ENCODE measurements around the gene FLT4.

The FLT4 gene

DNA sequence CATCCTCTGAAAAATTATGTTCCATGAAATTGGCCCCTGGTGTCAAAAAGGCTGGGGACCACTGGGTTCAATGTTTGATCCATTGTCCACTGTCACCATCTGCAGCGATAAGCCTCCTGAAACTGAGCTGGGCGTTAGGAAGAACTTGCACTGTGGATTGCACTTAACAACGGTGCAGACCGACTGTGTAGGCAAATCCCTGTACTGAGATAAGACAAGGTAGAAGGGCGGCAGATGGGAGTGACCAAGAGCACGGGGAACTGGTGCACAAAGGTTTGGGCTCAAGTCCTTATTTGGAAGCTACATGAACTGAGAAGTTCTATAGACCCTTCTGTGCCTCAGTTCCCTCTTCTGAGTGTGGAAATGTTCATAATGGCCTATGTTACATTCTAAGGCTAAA lies 41.6 kb upstream of the FLT4 start:
- H3K27me3 ChIP-seq (ENCODE audit: low read depth, low read length): peaks cover 39% of the 10 kb centered on the region
- H3K9me3 ChIP-seq (ENCODE audit: insufficient read depth, low read length): no peaks in the 10 kb centered on the region
- no peak overlapping the region for H3K9ac ChIP-seq (ENCODE audit: low read length)
- H3K27ac ChIP-seq (ENCODE audit: low read length): no peak overlapping the region
- no peaks in the 10 kb centered on the region for H3K79me2 ChIP-seq (ENCODE audit: low read length)
- no peaks in the 10 kb centered on the region for H4K20me1 ChIP-seq (ENCODE audit: insufficient read depth, low read length)
- H3K4me1 ChIP-seq (ENCODE audit: low read length): no peaks in the 10 kb centered on the region
- TF ChIP-seq EZH2phosphoT487 (IDR thresholded peaks at IDR 0.05; ENCODE audit: low read depth): no peak
- TF ChIP-seq, protein P1, sequence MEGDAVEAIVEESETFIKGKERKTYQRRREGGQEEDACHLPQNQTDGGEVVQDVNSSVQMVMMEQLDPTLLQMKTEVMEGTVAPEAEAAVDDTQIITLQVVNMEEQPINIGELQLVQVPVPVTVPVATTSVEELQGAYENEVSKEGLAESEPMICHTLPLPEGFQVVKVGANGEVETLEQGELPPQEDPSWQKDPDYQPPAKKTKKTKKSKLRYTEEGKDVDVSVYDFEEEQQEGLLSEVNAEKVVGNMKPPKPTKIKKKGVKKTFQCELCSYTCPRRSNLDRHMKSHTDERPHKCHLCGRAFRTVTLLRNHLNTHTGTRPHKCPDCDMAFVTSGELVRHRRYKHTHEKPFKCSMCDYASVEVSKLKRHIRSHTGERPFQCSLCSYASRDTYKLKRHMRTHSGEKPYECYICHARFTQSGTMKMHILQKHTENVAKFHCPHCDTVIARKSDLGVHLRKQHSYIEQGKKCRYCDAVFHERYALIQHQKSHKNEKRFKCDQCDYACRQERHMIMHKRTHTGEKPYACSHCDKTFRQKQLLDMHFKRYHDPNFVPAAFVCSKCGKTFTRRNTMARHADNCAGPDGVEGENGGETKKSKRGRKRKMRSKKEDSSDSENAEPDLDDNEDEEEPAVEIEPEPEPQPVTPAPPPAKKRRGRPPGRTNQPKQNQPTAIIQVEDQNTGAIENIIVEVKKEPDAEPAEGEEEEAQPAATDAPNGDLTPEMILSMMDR (IDR thresholded peaks at IDR 0.05; ENCODE audit: low read depth, low read length): no peak
- no peak overlapping the region for H3K4me2 ChIP-seq (ENCODE audit: low read length)
- H3K4me3 ChIP-seq (ENCODE audit: low read length): no peak overlapping the region
- no peaks in the 10 kb centered on the region for H3K36me3 ChIP-seq (replicated peaks; ENCODE audit: low read depth, low read length)
- no peak overlapping the region for H2AFZ ChIP-seq (ENCODE audit: low read depth, low read length)

DNA sequence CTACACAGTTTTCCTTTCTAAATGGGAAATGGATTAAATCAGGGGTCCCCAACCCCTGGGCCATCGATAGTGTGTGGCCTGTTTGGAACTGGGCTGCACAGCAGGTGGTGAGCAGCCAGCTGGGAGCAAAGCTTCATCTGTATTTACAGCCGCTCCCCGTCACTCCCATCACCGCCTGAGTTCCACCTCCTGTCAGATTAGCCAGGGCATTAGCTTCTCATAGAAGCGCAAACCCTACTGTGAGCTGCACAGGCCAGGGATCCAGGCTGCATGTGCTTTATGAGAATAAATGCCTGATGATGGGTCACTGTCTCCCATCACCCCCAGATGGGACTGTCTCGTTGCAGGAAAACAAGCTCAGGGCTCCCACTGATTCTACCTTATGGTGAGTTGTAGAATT lies 41.2 kb upstream of the FLT4 start:
- Histone ChIP-seq H3K27ac (ENCODE audit: low read length) (no peak overlapping the region), H3K4me1 (ENCODE audit: low read length) (no peaks in the 10 kb centered on the region)

DNA sequence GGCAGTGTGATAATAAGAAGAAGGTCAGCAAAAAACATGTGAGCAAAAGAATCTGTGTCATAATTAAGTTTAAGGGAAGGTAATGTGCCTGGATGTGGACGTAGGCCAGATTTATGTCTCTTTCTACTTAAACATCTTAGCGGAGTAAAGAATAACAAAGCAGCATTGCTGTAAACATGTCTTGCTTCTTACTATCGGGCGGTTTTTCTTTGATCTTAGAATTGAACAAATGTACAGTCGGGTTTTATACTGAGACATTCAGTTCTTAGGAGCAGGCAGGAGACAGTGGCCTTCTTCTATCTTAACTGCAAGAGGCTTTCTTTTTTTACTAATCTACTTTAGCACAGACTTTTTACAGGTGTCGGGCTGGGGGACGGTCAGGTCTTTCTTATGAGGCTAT lies 40.4 kb upstream of the FLT4 start:
- H3K27me3 ChIP-seq (ENCODE audit: low read depth, low read length): peaks cover 33% of the 10 kb centered on the region
- H3K4me2 ChIP-seq (ENCODE audit: low read length): no peak overlapping the region
- H3K9ac ChIP-seq (ENCODE audit: low read length): no peak overlapping the region
- H3K36me3 ChIP-seq (replicated peaks; ENCODE audit: low read depth, low read length): no peaks in the 10 kb centered on the region
- no peaks in the 10 kb centered on the region for H4K20me1 ChIP-seq (ENCODE audit: insufficient read depth, low read length)
- H3K27ac ChIP-seq (ENCODE audit: low read length): no peak overlapping the region
- no peak overlapping the region for H3K4me3 ChIP-seq (ENCODE audit: low read length)
- no peaks in the 10 kb centered on the region for H3K9me3 ChIP-seq (ENCODE audit: insufficient read depth, low read length)
- no peaks in the 10 kb centered on the region for H3K79me2 ChIP-seq (ENCODE audit: low read length)
- TF ChIP-seq, protein P1 (IDR thresholded peaks at IDR 0.05; ENCODE audit: low read depth, low read length): no peak
- no peak for TF ChIP-seq EZH2phosphoT487 (IDR thresholded peaks at IDR 0.05; ENCODE audit: low read depth)
- no peaks in the 10 kb centered on the region for H3K4me1 ChIP-seq (ENCODE audit: low read length)
- H2AFZ ChIP-seq (ENCODE audit: low read depth, low read length): no peak overlapping the region

More for the DNA sequence above, 41.2 kb upstream of the FLT4 start:
- Histone ChIP-seq H3K79me2 (ENCODE audit: low read length) (no peaks in the 10 kb centered on the region), H3K9ac (ENCODE audit: low read length) (no peak overlapping the region), H3K4me3 (ENCODE audit: low read length) (no peak overlapping the region), H3K9me3 (ENCODE audit: insufficient read depth, low read length) (no peaks in the 10 kb centered on the region), H3K4me2 (ENCODE audit: low read length) (no peak overlapping the region), H3K36me3 (replicated peaks; ENCODE audit: low read depth, low read length) (no peaks in the 10 kb centered on the region), H3K27me3 (ENCODE audit: low read depth, low read length) (peaks cover 36% of the 10 kb centered on the region), H4K20me1 (ENCODE audit: insufficient read depth, low read length) (no peaks in the 10 kb centered on the region), H2AFZ (ENCODE audit: low read depth, low read length) (no peak overlapping the region)
- TF ChIP-seq, protein P1 (IDR thresholded peaks at IDR 0.05; ENCODE audit: low read depth, low read length): no peak
- no peak for TF ChIP-seq EZH2phosphoT487 (IDR thresholded peaks at IDR 0.05; ENCODE audit: low read depth)

DNA sequence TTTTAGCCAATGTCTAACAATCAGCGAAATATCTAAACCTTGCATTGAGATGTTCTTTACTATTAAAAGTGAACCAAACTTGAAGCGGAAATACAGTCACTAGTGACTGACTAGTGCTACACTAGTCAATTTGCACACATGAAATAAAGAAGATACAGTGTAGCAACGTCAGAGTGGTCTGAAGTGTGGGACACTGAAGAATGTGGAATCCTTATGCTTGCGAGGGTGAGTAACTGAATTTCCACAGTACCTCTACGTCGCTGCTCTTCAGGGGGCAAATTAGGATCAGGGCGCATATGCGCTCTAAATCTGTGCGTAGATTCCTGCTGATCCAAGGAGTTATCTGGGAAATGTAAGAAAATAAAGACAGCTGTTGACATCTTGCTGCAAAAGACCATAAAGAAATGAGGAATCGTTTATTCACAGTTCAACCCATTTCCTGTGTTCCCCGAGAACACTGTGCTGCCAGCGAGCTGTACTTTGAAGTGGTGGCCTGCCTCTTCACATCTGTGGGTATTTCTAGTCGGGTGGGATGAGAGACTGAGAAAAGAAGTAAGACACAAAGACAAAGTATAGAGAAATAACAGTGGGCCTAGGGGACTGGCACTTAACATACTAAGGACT lies 39.8 kb upstream of the FLT4 start:
- TF ChIP-seq EZH2phosphoT487 (IDR thresholded peaks at IDR 0.05; ENCODE audit: low read depth): no peak
- TF ChIP-seq, protein P1 (IDR thresholded peaks at IDR 0.05; ENCODE audit: low read depth, low read length): no peak
- Histone ChIP-seq H3K4me3 (ENCODE audit: low read length) (no peak overlapping the region), H3K9me3 (ENCODE audit: insufficient read depth, low read length) (no peaks in the 10 kb centered on the region)

More for the DNA sequence above, 39.8 kb upstream of the FLT4 start:
- H3K4me1 ChIP-seq (ENCODE audit: low read length): no peaks in the 10 kb centered on the region
- H3K36me3 ChIP-seq (replicated peaks; ENCODE audit: low read depth, low read length): no peaks in the 10 kb centered on the region
- H3K27ac ChIP-seq (ENCODE audit: low read length): no peak overlapping the region
- H4K20me1 ChIP-seq (ENCODE audit: insufficient read depth, low read length): no peaks in the 10 kb centered on the region
- H2AFZ ChIP-seq (ENCODE audit: low read depth, low read length): no peak overlapping the region
- no peaks in the 10 kb centered on the region for H3K79me2 ChIP-seq (ENCODE audit: low read length)
- H3K27me3 ChIP-seq (ENCODE audit: low read depth, low read length): peaks cover 30% of the 10 kb centered on the region
- H3K4me2 ChIP-seq (ENCODE audit: low read length): no peak overlapping the region
- no peak overlapping the region for H3K9ac ChIP-seq (ENCODE audit: low read length)
